Measurements from ENCODE around the gene GDF2. TPM values are rescaled to one million over a fixed set of nuclear protein-coding genes. Genes with fewer than 3 reads are reported as not detected.

The GDF2 gene
- polyA plus RNA-seq, 1 donor from 2014 or later: not detected

- peak within 1 kb of the TSS; percentile 71 for H3K4me3 ChIP-seq (ENCODE audit: low read length)
- TF ChIP-seq SMC3 (conservative IDR thresholded peaks at IDR 0.05; ENCODE audit: poor library complexity) (no peak), MXI1 (conservative IDR thresholded peaks at IDR 0.05; ENCODE audit: poor library complexity, severe bottlenecking) (peak; percentile 35), EP300 (conservative IDR thresholded peaks at IDR 0.05; ENCODE audit: poor library complexity, severe bottlenecking) (peak; percentile 21), TAF1 (IDR thresholded peaks at IDR 0.05; ENCODE audit: low read depth) (no peak), EZH2 (IDR thresholded peaks at IDR 0.05; ENCODE audit: borderline replicate concordance, insufficient read depth, low read length, poor library complexity, severe bottlenecking) (no peak)
- TF ChIP-seq, protein P1, sequence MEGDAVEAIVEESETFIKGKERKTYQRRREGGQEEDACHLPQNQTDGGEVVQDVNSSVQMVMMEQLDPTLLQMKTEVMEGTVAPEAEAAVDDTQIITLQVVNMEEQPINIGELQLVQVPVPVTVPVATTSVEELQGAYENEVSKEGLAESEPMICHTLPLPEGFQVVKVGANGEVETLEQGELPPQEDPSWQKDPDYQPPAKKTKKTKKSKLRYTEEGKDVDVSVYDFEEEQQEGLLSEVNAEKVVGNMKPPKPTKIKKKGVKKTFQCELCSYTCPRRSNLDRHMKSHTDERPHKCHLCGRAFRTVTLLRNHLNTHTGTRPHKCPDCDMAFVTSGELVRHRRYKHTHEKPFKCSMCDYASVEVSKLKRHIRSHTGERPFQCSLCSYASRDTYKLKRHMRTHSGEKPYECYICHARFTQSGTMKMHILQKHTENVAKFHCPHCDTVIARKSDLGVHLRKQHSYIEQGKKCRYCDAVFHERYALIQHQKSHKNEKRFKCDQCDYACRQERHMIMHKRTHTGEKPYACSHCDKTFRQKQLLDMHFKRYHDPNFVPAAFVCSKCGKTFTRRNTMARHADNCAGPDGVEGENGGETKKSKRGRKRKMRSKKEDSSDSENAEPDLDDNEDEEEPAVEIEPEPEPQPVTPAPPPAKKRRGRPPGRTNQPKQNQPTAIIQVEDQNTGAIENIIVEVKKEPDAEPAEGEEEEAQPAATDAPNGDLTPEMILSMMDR (IDR thresholded peaks at IDR 0.05; ENCODE audit: poor library complexity, severe bottlenecking): no peak
- no peak within 1 kb of the TSS for H3K27ac ChIP-seq (ENCODE audit: low read length)
- H3F3A ChIP-seq (ENCODE audit: insufficient read depth, low read length, poor library complexity, severe bottlenecking): no peaks in the 10 kb centered on the region
- peak within 1 kb of the TSS; percentile 31 for H3K9ac ChIP-seq (ENCODE audit: low read length)
- H3K4me2 ChIP-seq (ENCODE audit: low read length): peak within 1 kb of the TSS; percentile 44
- H3K27me3 ChIP-seq (ENCODE audit: insufficient read depth, low read depth, low read length): peaks cover 28% of the 10 kb centered on the region
- no peaks in the 10 kb centered on the region for H3K9me2 ChIP-seq (ENCODE audit: insufficient read depth, low read length)
- H4K20me1 ChIP-seq (ENCODE audit: insufficient read depth): no peaks in the 10 kb centered on the region
- H3K9me3 ChIP-seq (ENCODE audit: low read length): no peaks in the 10 kb centered on the region
- no peaks in the 10 kb centered on the region for H3K79me2 ChIP-seq (replicated peaks; ENCODE audit: insufficient read depth, low read length)
- H3K36me3 ChIP-seq (ENCODE audit: insufficient read depth, low read length): no peaks in the 10 kb centered on the region
- no peak within 1 kb of the TSS for H2AFZ ChIP-seq (ENCODE audit: low read depth, low read length)
Measured at GRCh38 chr10:47299611-47300428, 22.4 kb upstream of the GDF2 start, which contains the start of gene GDF10. Gene GDF10, plus strand, starts transcription at chr10:47300197. Its CDS starts 455 bp downstream, at chr10:47300652.

DNA sequence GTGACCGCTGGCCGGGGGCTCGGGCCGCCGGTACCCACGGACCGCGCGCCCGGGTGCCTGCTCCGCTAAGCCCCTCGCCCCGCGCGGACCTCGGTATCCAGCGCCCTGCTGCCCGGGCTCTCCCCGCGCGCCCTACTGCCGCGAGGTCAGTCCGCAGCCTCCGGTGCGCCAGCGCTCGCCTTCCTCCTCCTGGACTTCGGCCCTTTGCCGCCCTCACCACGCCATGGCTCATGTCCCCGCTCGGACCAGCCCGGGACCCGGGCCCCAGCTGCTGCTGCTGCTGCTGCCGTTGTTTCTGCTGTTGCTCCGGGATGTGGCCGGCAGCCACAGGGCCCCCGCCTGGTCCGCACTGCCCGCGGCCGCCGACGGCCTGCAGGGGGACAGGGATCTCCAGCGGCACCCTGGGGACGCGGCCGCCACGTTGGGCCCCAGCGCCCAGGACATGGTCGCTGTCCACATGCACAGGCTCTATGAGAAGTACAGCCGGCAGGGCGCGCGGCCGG, 21.8 kb upstream of the GDF2 start:
- peaks cover 28% of the 10 kb centered on the region for H3K27me3 ChIP-seq (ENCODE audit: insufficient read depth, low read depth, low read length)
- peak overlapping the region; percentile 71 for H3K4me3 ChIP-seq (ENCODE audit: low read length)
- peak overlapping the region; percentile 44 for H3K4me2 ChIP-seq (ENCODE audit: low read length)
- H3K79me2 ChIP-seq (replicated peaks; ENCODE audit: insufficient read depth, low read length): no peaks in the 10 kb centered on the region
- H3K9me2 ChIP-seq (ENCODE audit: insufficient read depth, low read length): no peaks in the 10 kb centered on the region
- no peak for TF ChIP-seq SMC3 (conservative IDR thresholded peaks at IDR 0.05; ENCODE audit: poor library complexity)
- peak; percentile 13 for TF ChIP-seq MXI1 (conservative IDR thresholded peaks at IDR 0.05; ENCODE audit: poor library complexity, severe bottlenecking)
- TF ChIP-seq, protein P1 (IDR thresholded peaks at IDR 0.05; ENCODE audit: poor library complexity, severe bottlenecking): no peak
- no peak for TF ChIP-seq EP300 (conservative IDR thresholded peaks at IDR 0.05; ENCODE audit: poor library complexity, severe bottlenecking)
- no peak for TF ChIP-seq RAD21 (conservative IDR thresholded peaks at IDR 0.05)
- H3K9me3 ChIP-seq (ENCODE audit: low read length): no peaks in the 10 kb centered on the region
- no peak overlapping the region for H3K27ac ChIP-seq (ENCODE audit: low read length)
- H4K20me1 ChIP-seq (ENCODE audit: insufficient read depth): no peaks in the 10 kb centered on the region
- H3F3A ChIP-seq (ENCODE audit: insufficient read depth, low read length, poor library complexity, severe bottlenecking): no peaks in the 10 kb centered on the region
- no peak overlapping the region for H2AFZ ChIP-seq (ENCODE audit: low read depth, low read length)
- no peaks in the 10 kb centered on the region for H3K36me3 ChIP-seq (ENCODE audit: insufficient read depth, low read length)
- H3K9ac ChIP-seq (ENCODE audit: low read length): peak overlapping the region; percentile 31

Measured in neural cell (in vitro differentiated cells).